HepG2 (cell line): ENCODE data around the gene PTH2. TPM values are rescaled to one million over a fixed set of nuclear protein-coding genes. Genes with fewer than 3 reads are reported as not detected.

Experiments used
- AKNA ChIP-seq: sonication (generic); formaldehyde crosslinking; IDR thresholded peaks from 2 replicates; pipeline ENCODE4 v1.4.0; 2020; ENCODE audit warnings: missing genetic modification reagents, borderline replicate concordance
- IKZF5 ChIP-seq: IDR thresholded peaks from 2 replicates; pipeline ENCODE4 v1.6.1; 2018; ENCODE audit warnings: missing genetic modification reagents, mild to moderate bottlenecking, missing compliant biosample characterization
- KDM5B ChIP-seq: sonication (generic); formaldehyde crosslinking; IDR thresholded peaks from 2 replicates; pipeline ENCODE4 v1.4.0; 2020; ENCODE audit warnings: missing genetic modification reagents, mild to moderate bottlenecking, borderline replicate concordance
- MED8 ChIP-seq: sonication (generic); formaldehyde crosslinking; IDR thresholded peaks from 2 replicates; pipeline ENCODE4 v1.8.1; 2023; ENCODE audit warnings: mild to moderate bottlenecking, missing genetic modification reagents; ENCODE audit not compliant: insufficient replicate concordance
- MTERF4 ChIP-seq: sonication (generic); formaldehyde crosslinking; IDR thresholded peaks from 2 replicates; pipeline ENCODE4 v1.8.0; 2023; ENCODE audit warnings: mild to moderate bottlenecking, missing genetic modification reagents
- NFE2L2 ChIP-seq: fragments of 150-350 bp; IDR thresholded peaks from 2 replicates; pipeline ENCODE4 v1.6.1; 2014; ENCODE audit warnings: low read length
- NFYC ChIP-seq: IDR thresholded peaks from 2 replicates; pipeline ENCODE4 v1.6.1; 2016; ENCODE audit warnings: missing genetic modification reagents, missing compliant biosample characterization
- PAXIP1 ChIP-seq: sonication (generic); formaldehyde crosslinking; conservative IDR thresholded peaks from 2 replicates; pipeline ENCODE4 v1.4.0; 2020; ENCODE audit warnings: mild to moderate bottlenecking, missing genetic modification reagents, moderate library complexity
- SKI ChIP-seq: fragments of 450-650 bp; IDR thresholded peaks from one replicate; pipeline ENCODE4 v1.6.1; 2018; ENCODE audit warnings: mild to moderate bottlenecking; ENCODE audit not compliant: partially characterized antibody
- SOX6 ChIP-seq, 2 experiments: fragments of 450-650 bp in 1 of 2; sonication (generic) in 1 of 2; formaldehyde crosslinking in 1 of 2; IDR thresholded peaks; 2 replicates each; pipeline versions ENCODE4 v1.4.0 to v1.6.1; 2017 to 2020; ENCODE audit warnings: antibody characterized with exemption in 1 of 2, mild to moderate bottlenecking in 1 of 2, missing genetic modification reagents in 1 of 2
- YEATS2 ChIP-seq: sonication (generic); formaldehyde crosslinking; IDR thresholded peaks from 2 replicates; pipeline ENCODE4 v1.4.0; 2020; ENCODE audit warnings: missing genetic modification reagents, borderline replicate concordance
- ZIK1 ChIP-seq: sonication (generic); formaldehyde crosslinking; IDR thresholded peaks from 2 replicates; pipeline ENCODE4 v1.5.0; 2020; ENCODE audit warnings: mild to moderate bottlenecking, low read depth, missing genetic modification reagents, borderline replicate concordance
- ZNF280D ChIP-seq: sonication (generic); formaldehyde crosslinking; IDR thresholded peaks from 2 replicates; pipeline ENCODE4 v1.5.1; 2020; ENCODE audit warnings: mild to moderate bottlenecking, missing genetic modification reagents
- polyA plus RNA-seq, 8 experiments: library from polyadenylated mRNA; depleted of rRNA in 3 of 8; stranded (reverse) in 7 of 8; unstranded in 1 of 8; fragments of >200 nt; fragmentation: Illumina TruSeq in 4 of 8; extraction: Trizol in 4 of 8; gene quantifications; 2 replicates each; pipeline versions ENCODE4 v1.2.1 to v1.2.3, GENCODE V29; 2011 to 2016; ENCODE audit warnings: low read depth in 4 of 8, missing spikeins in 1 of 8, mixed read lengths in 1 of 8; ENCODE audit not compliant: insufficient read depth in 1 of 8
- total RNA-seq, 5 experiments: library from RNA; depleted of rRNA; stranded (reverse); fragments of >200 nt; fragmentation: Illumina TruSeq; extraction: Trizol; gene quantifications; 2 replicates each; pipeline ENCODE4 v1.2.3, GENCODE V29; 2016; ENCODE audit warnings: low read depth in 1 of 5

The PTH2 gene
- total and polyA plus RNA-seq, 2 of the 13 experiments (the other 11 are each of a cell fraction or from before 2014, with no cell fraction given) = not detected

- TF ChIP-seq MED8 (CRISPR knock-in tag) (peak; percentile 69), YEATS2 (CRISPR knock-in tag) (peak; percentile 88), NFYC (CRISPR knock-in tag) (peak; percentile 92), AKNA (CRISPR knock-in tag) (no peak), IKZF5 (peak; percentile 61; the same call in 1 of the 2 replicates), PAXIP1 (CRISPR knock-in tag) (0 out of 2 replicates have a peak, but pooled peaks have one; percentile 27), NFE2L2 (no peak), ZIK1 (peak; percentile 53; the same call in 1 of the 2 replicates), SKI (peak; percentile 22), MTERF4 (CRISPR knock-in tag) (no peak), SOX6 (IDR thresholded peaks at IDR 0.05) (no peak), SOX6 (CRISPR knock-in tag; IDR thresholded peaks at IDR 0.05) (peak; percentile 46), ZNF280D (no peak; the same call in 1 of the 2 replicates), KDM5B (CRISPR knock-in tag) (peak; percentile 66; the same call in 1 of the 2 replicates)
Measured at GRCh38 chr19:49453013-49453756, 29.9 kb upstream of the PTH2 start, which contains the start of gene ALDH16A1 (continued).
